ENCODE measurements around the gene SMPX.

DNA sequence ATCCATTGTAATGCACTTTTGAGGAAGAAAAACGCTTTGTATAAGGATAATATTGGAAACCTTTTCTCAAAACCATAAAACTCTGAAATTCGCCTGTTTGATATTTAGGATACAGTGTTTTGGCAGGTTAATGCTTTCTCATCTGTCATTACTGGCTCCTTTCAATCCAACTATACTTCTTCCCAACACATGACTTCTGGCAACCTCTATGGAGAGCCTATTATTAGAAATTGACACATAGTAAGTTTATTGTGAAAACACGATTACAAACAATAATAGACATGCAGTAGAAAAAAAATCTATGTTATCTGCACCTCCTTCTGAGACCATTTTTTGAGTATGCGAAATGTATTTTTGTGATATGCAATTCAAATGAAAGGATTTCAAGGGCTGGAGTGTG lies 95.2 kb downstream of the SMPX start:
- TF ChIP-seq CTCF (conservative IDR thresholded peaks at IDR 0.05; ENCODE audit: low read depth in 2 of 2) (no peak), POLR2AphosphoS5 (IDR thresholded peaks at IDR 0.05; ENCODE audit: low read depth) (no peak)
